Peyer's patch (tissue), 4 donors: Measurements from ENCODE around the gene CLEC2A.

Experiments
- POLR2A ChIP-seq, 2 donors: fragments of 450-650 bp; IDR thresholded peaks; one replicate each; pipeline ENCODE4 v1.5.1; 2017; ENCODE audit warnings: antibody characterized with exemption in 2 of 2, mild to moderate bottlenecking in 2 of 2, moderate library complexity in 2 of 2
- TF ChIP-seq, protein P1 (sequence below), 6 experiments: fragments of 450-650 bp in 4 of 6; fragments of 200-600 bp in 2 of 6; sonication (generic) in 1 of 6; IDR thresholded peaks; one replicate each; pipeline ENCODE4 v1.5.1; 2017 to 2019; ENCODE audit warnings: antibody characterized with exemption in 6 of 6, mild to moderate bottlenecking in 3 of 6, moderate library complexity in 1 of 6

DNA sequence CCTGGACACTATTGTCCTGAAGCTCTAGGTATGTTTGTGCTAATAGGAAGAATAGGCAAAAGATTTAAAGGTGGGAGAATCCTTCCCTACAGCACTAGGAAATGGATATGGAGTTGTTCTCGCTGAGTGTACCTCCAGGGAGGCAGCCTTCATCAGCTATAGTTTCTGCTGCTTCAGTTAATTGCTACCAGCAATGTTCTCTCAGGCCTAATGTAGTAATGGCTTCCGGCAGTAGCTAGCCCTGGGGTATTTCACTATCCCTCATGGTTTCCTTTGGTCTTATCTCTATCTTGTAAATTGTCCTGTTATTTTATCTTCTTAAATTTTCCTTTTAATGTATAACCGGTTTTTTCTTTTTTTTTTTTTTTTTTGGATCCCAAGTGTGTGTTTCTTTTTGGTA is 29.7 kb upstream of the CLEC2A start:
- TF ChIP-seq, protein P1, sequence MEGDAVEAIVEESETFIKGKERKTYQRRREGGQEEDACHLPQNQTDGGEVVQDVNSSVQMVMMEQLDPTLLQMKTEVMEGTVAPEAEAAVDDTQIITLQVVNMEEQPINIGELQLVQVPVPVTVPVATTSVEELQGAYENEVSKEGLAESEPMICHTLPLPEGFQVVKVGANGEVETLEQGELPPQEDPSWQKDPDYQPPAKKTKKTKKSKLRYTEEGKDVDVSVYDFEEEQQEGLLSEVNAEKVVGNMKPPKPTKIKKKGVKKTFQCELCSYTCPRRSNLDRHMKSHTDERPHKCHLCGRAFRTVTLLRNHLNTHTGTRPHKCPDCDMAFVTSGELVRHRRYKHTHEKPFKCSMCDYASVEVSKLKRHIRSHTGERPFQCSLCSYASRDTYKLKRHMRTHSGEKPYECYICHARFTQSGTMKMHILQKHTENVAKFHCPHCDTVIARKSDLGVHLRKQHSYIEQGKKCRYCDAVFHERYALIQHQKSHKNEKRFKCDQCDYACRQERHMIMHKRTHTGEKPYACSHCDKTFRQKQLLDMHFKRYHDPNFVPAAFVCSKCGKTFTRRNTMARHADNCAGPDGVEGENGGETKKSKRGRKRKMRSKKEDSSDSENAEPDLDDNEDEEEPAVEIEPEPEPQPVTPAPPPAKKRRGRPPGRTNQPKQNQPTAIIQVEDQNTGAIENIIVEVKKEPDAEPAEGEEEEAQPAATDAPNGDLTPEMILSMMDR (IDR thresholded peaks at IDR 0.05): no peak
- TF ChIP-seq POLR2A (IDR thresholded peaks at IDR 0.05): no peak
